Activated CD4-positive, alpha-beta T cell treated with anti-CD3 and anti-CD28 coated beads, Interleukin-2, amount 50 U/mL, for 1 hour (primary cell): ENCODE measurements around the gene TTC6.
"Not testable (repeated sequence)": the region's sequence is repeated elsewhere in the genome, so short reads cannot be mapped to it uniquely, and the experiment has no call there.

Experiments
- DNase-seq: peaks from one replicate; pipeline ENCODE4 v3.0.0-alpha.2; 2020

TTC6 gene

GRCh38 chr14:37594971-37595808 lies at the start of gene TTC6, which contains the start of gene FOXA1:
Gene TTC6 (plus strand): TSS chr14:37595629. CDS start chr14:37622065, 26,436 bp downstream.
Gene FOXA1 (minus strand): TSS chr14:37595249. CDS start chr14:37594972, 277 bp downstream.
- no peak for DNase-seq

GRCh38 chr14:37546621-37547447 lies 48.6 kb upstream of the TTC6 start:
- DNase-seq: no peak

- DNase-seq: no peak
Measured at GRCh38 chr14:37550511-37550910, 44.9 kb upstream of the TTC6 start.

GRCh38 chr14:37551119-37551518 lies 44.3 kb upstream of the TTC6 start:
- no peak for DNase-seq

GRCh38 chr14:37553935-37554550 lies 41.4 kb upstream of the TTC6 start:
- DNase-seq: no peak

- not testable (repeated sequence) for DNase-seq
Measured at GRCh38 chr14:37555596-37555995, 39.8 kb upstream of the TTC6 start.

DNA sequence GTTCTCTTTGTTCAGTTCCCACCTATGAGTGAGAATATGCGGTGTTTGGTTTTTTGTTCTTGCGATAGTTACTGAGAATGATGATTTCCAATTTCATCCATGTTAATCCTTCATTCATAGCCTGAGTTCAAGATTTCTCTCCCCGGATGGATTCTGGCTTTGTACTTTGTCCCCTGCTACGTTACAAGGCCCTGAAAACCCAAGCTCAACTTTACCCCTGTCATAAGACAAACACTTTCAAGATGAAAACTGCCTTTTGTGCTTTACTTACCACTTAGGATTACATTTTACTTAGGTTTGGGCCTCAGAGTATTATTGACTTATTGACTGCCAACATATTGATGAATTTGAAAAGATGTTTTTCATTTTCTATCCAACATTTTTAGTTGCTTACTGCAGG lies 36.7 kb upstream of the TTC6 start:
- DNase-seq: no peak

DNA sequence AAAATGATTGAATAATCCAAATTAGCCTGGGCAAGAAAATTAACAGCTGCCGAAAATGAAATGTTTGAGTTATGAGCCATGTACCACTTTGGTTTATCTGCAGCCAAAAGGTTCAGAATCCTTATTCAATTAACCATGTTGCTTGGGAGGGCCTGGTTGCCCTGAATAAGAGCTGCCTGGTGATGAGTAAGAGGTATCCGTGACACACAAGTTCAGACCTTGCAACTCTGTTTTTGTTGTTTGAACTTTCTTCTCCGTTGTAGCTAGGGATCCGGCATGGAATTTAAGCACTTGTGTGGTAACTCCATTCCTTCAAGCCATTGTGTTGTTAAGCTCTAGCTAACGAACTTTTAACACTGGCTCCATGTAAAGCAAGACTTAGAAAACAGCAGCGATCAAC lies 36.0 kb upstream of the TTC6 start:
- DNase-seq: no peak

DNA sequence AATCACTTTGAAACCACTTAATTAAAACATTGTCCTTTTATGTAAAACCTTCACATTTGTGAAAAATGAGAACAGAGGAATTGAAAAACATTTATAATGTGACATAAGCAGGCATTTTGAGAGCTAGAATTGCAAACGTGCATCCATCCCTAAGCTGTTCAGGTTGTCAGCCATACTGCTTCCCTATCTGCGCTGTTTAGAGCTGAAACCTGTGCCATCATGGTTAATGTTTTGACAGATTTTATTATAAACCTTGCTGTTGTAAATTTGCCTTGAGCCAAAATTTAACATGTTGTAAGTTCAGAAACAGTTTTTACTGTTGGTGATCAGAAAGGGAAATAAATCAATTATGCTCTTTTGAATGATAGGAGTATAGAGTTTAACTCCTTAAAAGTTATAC lies 32.2 kb upstream of the TTC6 start:
- no peak for DNase-seq

GRCh38 chr14:37565550-37565949 lies 29.9 kb upstream of the TTC6 start:
- DNase-seq: no peak

DNA sequence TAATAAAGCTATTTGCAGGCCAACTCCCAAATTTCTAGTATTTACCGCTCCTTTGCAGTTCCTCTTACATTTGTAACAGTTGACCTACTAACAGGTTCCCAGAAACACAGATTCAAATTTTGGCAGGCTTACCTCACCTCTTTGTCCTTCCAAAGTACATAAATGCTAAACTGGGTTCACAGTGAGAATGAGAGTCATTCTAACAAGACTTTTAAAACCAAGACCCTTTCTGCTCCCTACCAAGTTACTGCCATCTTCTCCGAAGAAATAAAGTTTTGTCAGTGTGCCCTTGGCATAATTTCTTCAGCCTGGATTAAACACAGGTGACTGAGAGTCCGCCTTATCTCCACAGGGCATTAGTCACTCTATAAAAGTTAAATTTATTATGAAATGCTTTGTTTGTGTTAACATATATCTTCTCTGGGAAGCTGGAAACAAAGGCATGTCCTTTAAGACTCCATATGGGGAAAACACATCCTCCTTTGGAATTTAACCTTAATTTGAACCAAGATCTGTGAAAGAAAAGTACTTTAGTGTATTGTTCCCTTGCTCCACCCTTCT lies 28.5 kb upstream of the TTC6 start:
- no peak for DNase-seq

GRCh38 chr14:37569729-37570128 lies 25.7 kb upstream of the TTC6 start:
- no peak for DNase-seq

DNA sequence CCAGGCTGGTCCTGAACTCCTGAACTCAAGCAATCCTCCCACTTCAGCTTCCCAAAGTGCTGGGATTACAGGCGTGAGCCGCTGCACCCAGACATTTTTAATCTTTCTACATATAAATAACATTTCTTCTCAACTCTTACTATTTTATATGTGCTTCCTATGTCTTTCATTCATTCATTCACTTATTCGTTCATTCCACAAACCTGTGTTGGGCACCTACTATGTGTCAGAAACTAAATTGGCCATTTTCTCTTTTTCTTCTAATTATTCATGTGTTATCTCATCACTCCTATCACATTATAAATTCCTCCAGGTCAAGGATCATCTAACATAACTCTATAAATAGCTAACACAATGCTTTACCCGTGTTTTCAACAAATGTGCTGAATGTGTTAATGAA lies 24.0 kb upstream of the TTC6 start:
- DNase-seq: no peak

DNA sequence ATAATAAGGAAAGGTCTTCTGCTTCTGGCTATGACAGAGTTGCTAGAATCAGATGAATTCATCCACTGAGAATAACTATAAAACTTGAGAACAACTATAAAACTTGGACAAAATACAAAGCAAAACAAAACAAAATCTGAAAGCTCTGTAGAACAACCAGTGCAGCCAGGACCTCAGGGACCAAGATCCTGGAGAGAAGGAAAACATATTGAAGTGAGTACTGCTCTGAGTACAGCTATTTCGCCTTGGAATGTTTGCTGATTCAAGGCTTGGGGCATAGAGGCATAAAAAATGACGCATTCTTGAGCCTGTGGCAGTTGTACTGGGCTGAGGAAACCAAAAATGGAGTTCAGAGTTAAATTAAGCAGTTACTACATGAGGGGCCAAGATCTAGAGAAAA lies 22.1 kb upstream of the TTC6 start:
- no peak for DNase-seq

DNA sequence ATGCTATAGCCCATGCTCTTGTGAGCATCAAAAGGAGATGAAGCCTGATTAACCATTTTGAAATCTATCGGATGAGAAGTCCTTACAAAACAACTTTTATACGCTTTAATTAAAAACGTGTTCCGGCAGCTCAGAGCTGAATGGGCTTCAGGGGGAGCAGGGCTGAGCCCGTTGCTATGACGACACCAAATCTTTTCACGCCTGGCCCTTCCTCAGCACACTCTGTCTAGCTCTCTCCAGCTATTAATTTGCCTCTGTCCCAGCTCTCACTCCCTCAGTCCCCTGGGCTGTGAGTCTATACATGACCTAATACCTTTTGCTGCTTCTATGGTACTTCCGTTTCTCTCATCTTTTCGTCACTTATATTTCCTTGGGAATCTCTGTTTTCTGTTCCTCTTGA lies 16.2 kb upstream of the TTC6 start:
- DNase-seq: no peak

DNA sequence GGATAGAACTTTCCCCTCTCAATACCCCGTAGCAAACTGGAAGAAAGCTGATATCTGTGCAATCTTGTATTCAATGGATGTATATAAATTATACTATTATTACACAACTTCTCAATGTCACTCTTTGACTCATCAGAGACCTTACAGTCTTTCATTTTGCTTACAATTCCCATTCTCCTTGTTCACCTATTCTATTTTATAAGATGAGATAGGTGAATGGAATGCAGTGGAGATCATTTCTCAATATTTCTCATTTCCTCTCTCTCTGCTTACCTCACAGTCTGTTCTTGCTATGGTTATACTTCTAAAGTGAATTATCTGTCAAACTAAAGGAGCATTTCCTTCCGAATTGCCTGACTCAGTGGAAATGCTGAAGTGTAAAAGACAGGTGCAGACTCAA lies 15.3 kb upstream of the TTC6 start:
- no peak for DNase-seq

GRCh38 chr14:37583358-37584210 lies 11.8 kb upstream of the TTC6 start:
- DNase-seq: no peak

GRCh38 chr14:37584211-37585100 lies 11.0 kb upstream of the TTC6 start:
- no peak for DNase-seq

GRCh38 chr14:37585101-37585511 lies 10.3 kb upstream of the TTC6 start:
- DNase-seq: no peak

- DNase-seq: no peak
Measured at GRCh38 chr14:37585971-37586796, 9.2 kb upstream of the TTC6 start.
